Activated CD4-positive, alpha-beta T cell treated with anti-CD3 and anti-CD28 coated beads, Interleukin-2, amount 50 U/mL, for 4 hours (primary cell): ENCODE measurements around the gene DIS3.
"Not testable (repeated sequence)": the region's sequence is repeated elsewhere in the genome, so short reads cannot be mapped to it uniquely, and the experiment has no call there.

Source experiments
- DNase-seq, 2 experiments: peaks; one replicate each; pipeline ENCODE4 v3.0.0-alpha.2; 2020

Gene DIS3

GRCh38 chr13:72781451-72782439 lies at the start of gene DIS3, which contains the start of gene PIBF1:
TSS of gene DIS3 (minus strand) at chr13:72781900. CDS start at chr13:72781832, 68 bp downstream.
TSS of gene PIBF1 (plus strand) at chr13:72782133. CDS start at chr13:72783470, 1,337 bp downstream.
- peak; percentile 93 to 95 for DNase-seq

- DNase-seq: no peak
Measured at GRCh38 chr13:72823724-72824123, 42.0 kb upstream of the DIS3 start.

DNA sequence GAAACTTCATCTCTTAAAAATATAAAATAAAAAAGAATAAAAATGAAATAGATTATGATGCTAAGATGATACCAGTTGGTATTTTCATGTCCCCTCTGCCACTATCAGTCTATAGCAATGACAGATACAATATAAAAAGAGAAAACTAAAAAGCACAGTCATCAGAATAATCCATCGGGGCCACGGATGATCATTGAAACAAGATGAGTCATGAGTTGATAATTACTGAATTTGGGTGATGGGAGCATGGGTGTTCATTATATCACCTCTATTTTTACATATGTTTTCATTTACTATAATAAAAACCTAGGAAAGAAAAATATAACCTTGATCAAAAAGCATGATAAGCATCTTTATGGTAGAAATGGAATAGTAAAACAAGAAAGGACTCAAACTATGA lies 41.4 kb upstream of the DIS3 start:
- DNase-seq: no peak

GRCh38 chr13:72820898-72821279 lies 39.2 kb upstream of the DIS3 start:
- no peak for DNase-seq

- no peak for DNase-seq
Measured at GRCh38 chr13:72820156-72820897, 38.6 kb upstream of the DIS3 start.

- DNase-seq: no peak
Measured at GRCh38 chr13:72808917-72809500, 27.3 kb upstream of the DIS3 start.

DNA sequence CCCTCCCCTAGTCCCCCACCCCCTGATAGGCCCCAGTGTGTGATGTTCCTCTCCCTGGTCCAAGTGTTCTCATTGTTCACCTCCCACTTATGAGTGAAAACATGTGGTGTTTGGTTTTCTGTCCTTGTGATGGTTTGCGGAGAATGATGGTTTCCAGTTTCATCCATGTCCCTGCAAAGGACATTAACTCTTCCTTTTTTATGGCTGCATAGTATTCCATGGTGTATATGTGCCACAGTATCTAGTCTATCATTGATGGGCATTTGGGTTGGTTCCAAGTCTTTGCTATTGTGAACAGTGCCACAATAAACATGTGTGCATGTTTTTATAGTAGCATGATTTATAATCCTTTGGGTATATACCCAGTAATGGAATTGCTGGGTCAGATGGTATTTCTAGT lies 24.8 kb upstream of the DIS3 start:
- not testable (repeated sequence) for DNase-seq

GRCh38 chr13:72805676-72806346 lies 24.1 kb upstream of the DIS3 start:
- DNase-seq: no peak

DNA sequence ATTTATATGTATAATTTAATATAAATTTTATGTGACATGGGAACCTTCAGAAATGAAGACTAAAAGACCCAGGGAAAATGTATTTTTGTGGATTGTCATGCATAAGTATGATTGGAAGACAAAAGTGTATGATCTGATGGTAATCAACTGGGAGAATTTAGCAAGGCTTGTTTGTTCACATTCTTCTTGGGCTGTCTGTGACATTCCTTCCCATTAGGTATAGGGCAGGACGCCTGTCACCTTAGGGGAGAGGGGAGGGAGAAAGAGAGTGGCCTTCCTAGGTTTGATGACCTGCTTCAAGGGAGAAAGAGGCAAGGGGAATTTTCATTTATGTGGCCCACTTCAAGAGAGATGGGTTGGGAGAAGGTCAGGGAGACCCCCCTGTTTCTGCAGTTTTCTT lies 22.6 kb upstream of the DIS3 start:
- no peak for DNase-seq

- DNase-seq: no peak
Measured at GRCh38 chr13:72798817-72799216, 17.1 kb upstream of the DIS3 start.

GRCh38 chr13:72792640-72793039 lies 10.9 kb upstream of the DIS3 start:
- DNase-seq: no peak

- DNase-seq: no peak
Measured at GRCh38 chr13:72788831-72789230, 7.1 kb upstream of the DIS3 start.

DNA sequence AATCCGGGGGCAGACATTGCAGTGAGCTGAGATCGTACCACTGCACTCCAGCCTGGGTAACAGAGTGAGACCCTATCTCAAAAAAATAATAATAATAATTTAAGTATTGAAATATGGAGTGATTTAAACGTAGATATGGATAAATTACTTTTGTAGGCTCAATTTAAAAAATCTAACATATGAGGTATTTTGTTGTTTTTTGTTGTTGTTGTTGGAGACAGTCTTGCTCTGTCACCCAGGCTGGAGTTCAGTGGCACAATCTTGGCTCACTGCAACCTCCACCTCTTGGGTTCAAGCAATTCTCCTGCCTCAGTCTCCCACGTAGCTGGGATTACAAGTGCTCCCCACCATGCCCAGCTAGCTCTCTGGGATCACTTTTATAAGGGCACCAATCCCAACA lies 3.0 kb upstream of the DIS3 start:
- not testable (repeated sequence) for DNase-seq

GRCh38 chr13:72782717-72783116 lies 1.0 kb upstream of the DIS3 start:
- no peak for DNase-seq

GRCh38 chr13:72774019-72774418 lies 7.7 kb downstream of the DIS3 start:
- no peak for DNase-seq

- no peak for DNase-seq
Measured at GRCh38 chr13:72763411-72763810, 18.3 kb downstream of the DIS3 start.

- DNase-seq: no peak
Measured at GRCh38 chr13:72760189-72760588, 21.5 kb downstream of the DIS3 start.

DNA sequence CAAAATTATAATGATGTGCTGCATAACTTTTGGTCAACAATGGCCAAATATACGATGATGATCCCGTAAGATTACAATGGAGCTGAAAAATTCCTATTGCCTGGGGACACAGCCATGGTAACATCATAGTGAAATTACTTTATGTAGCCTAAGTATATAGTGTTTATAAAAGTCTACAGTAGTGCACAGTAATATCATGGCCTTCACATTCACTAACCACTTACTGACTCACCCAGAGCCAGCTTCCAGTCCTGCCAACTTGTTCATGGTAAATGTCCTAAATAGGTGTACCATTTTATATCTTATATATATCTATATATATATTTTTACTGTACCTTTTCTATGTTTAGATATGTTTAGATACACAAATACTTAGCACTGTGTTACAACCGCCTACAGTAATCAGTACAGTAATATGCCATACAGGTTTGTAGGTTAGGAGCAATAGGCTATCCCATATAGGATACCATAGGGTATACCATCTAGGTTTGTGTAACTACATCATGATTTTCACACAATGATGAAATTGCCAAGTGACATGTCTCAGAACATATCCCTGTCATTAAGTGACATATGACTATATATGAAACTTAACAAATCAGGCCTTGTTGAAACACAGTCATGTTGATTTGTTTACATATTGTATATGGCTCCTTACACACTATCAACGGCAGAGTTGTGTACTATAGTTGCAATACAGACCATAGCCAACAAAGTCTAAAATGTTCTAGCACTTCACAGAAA lies 23.7 kb downstream of the DIS3 start:
- DNase-seq: no peak

- no peak for DNase-seq
Measured at GRCh38 chr13:72754111-72754510, 27.6 kb downstream of the DIS3 start.

GRCh38 chr13:72751220-72751619 lies 30.5 kb downstream of the DIS3 start:
- no peak for DNase-seq

DNA sequence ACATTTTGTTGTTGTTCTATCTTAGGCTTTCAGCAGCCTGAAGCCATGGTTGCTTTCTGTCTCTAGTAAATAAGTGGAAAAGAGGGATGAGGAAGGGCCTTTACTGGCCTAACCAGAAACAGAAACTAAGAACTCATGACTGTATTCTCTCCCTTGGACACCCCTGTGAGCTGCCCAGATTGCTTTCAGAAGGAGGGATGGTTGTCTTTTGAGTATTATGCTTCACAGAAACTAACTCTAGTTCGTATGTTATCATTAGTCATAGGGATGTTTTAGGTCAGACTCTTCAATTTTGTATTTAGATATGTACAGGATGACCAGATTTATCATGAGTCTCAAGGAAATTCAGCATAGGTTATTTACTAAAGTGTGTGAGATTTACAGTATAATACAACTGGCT lies 36.4 kb downstream of the DIS3 start:
- DNase-seq: no peak

- DNase-seq: no peak
Measured at GRCh38 chr13:72740015-72740414, 41.7 kb downstream of the DIS3 start.
